Measurements from ENCODE around the gene NAA11. TPM values are rescaled to one million over a fixed set of nuclear protein-coding genes. Genes with fewer than 3 reads are reported as not detected.

Gene NAA11
- total RNA-seq, 1 experiment from 2014 or later, result not detected

Other genes with a start within 250 kb of the NAA11 start
- gene GK2, start 82.2 kb upstream of the NAA11 start, total RNA-seq (2014; rRNA removed), result not detected in 2 replicates

All from LHCN-M2 (cell line).